ENCODE measurements around the gene CNIH3.
"Not testable (repeated sequence)": the region's sequence is repeated elsewhere in the genome, so short reads cannot be mapped to it uniquely, and the experiment has no call there.

Gene CNIH3

GRCh38 chr1:224691148-224691925, 75.2 kb downstream of the CNIH3 start:
- DNase-seq, result no peak

GRCh38 chr1:224694969-224695368, 78.9 kb downstream of the CNIH3 start:
- no peak for DNase-seq

GRCh38 chr1:224696021-224696420, 79.9 kb downstream of the CNIH3 start:
- DNase-seq, result no peak

DNA sequence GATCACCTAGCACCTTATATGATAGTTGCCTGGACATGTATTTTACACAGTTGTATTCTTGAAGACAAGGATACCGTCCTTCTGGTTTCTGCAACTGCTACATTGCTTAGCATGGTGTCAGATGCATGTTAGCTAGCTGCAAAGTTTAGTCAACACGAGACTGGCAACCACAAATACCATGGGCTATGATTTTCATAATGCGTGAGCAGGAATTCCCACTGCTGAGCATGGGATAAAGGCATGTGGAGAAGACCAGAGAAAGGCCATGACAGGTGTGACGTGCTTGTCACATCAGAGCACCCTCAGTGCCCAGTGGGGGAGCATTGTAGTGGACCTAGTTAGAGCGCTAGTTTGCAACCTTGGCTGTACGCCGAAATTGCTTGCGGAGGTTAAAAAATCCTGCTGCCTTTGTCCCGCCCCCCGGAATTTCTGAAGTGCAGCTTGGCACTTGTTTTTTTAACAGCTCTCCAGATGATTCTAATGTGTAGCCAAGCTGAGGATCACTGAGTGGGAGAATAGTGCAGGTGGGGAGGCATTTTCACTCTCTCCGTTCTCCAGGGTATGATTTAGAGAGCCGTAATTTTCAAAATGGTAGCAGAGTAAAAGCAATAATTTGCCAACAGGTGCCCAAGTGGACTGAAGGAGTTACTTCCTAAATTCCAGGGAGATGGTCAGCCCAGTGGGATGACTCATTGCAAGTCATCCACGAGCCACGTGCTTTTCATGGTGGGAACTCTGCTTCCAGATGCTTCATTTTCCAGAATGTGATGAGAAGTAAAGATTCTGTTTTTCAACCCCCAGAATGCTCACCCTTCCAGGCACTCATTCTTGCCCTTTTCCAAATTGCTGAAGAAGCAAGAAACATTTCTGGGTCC, 81.0 kb downstream of the CNIH3 start:
- DNase-seq, result no peak

GRCh38 chr1:224698015-224698451, 81.9 kb downstream of the CNIH3 start:
- no peak for DNase-seq

- no peak for DNase-seq
Measured at GRCh38 chr1:224700918-224701531, 84.9 kb downstream of the CNIH3 start.

DNA sequence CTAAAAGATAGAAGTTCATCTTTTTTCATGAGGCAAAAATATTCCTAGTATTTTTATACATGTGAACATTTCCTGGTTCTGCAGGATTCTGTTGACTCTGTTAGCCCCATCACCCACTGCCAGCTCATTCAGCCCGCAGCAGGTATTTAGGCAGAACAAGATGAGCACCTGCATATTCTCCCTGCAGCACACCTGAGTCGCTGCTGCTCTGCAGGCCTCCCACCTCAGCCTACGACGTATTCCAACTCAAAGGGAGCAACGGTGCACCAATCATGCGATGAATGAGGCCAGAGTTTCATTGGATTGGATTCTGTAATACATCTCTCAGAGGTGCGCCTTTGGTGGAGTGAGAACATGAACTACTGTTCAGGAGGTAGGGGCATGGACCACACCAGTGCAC, 87.6 kb downstream of the CNIH3 start:
- no peak for DNase-seq

GRCh38 chr1:224704107-224704735, 88.1 kb downstream of the CNIH3 start:
- no peak for DNase-seq

- DNase-seq, result no peak
Measured at GRCh38 chr1:224705578-224705977, 89.5 kb downstream of the CNIH3 start.

DNA sequence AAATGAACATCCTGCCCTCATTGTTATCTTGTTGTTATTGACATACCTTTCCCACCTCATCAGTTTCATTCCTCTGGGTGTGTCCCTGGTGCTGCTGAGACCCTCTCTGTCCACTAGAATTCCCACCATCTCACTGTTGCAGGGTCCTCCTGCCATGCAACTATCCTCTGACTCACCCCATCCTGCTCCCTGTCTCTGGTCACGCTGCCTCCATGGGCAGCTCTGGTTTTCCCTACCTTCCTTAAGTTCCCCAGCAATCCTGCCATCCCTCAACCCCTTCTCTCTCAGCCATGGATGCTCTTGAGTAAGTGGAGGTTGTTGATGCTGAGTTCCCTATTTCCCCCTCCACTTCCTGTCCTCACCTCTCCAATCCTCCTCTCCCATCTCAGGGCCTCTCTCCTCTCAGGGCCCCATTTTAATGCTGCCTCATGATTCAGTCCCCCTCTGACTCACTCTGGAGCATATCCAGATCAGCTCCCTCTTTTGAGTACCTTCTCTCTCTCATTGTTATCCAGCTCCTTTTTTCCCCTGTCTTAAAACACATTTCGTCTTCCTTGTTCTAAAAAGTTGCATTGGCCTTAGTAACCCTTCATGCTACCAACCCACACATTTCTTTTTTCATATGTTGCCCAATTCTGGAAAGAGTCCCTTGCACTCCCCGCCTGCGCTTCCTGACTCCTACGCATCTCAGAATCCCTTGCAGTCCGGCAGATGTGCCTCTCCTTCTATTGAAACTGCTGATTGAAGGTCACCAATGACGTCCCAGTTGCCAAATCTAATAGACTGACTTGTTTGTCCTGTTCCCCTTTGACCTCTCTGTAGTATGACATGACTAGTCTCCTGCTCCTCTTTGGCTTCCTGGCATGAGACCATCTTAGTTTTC, 92.0 kb downstream of the CNIH3 start:
- no peak for DNase-seq

- no peak for DNase-seq
Measured at GRCh38 chr1:224710196-224710595, 94.1 kb downstream of the CNIH3 start.

DNA sequence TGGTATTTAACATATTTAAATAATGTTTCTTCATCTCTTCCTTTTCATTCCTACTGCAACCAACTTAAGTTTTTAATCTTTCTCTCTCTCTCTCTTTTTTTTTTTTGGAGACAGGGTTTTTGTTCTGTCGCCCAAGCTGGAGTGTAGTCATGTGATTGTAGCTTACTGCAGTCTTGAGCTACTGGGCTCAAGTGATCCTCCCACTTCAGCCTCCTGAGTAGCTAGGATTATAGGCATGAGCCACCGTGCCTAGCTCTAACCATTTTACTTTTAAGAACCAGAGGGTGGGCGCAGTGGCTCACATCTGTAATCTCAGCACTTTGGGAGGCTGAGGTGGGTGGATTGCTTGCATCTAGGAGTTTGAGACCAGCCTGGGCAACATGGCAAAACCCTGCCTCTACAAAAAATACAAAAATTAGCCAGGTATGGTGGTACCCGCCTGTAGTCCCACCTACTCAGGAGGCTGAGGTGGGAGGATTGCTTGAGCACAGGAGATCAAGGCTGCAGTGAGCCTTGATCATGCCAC, 95.2 kb downstream of the CNIH3 start:
- not testable (repeated sequence) for DNase-seq

DNA sequence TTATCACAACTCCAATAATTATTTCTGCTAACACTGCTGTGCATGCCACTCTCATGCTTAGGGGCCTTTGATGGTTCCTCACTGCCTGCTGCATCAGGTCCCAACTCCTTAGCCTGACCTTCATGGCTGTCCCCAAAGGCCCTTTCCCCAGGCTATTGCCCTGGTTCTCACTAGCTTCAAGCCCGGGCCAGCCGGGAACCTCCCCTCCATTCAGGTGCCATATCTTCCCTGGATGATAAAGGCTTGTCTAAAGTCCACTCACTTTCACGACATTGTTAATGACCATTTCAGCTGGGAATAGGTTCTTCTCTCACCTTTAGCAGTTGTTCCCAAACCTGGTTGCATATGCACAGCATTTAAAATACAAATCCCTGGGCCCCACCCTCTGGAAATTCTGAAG, 95.8 kb downstream of the CNIH3 start:
- no peak for DNase-seq

DNA sequence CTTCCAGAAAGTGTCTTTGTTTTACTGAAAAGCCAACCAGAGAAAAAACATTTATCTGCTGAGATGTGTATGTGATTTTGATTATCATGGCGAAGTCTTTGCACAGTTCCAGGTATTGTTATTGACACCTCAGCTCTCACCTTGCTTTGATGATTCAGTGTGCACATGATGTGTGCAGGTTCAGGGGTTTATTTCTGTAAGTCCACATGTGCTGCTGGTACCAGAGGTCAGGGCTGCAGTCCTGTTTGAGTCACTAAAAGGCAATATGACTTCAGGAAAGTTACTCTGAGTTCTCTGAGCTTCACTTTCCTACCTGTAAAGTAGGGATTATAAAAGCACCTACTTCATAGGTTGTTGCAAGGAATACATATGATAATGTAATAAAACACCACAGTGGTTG, 97.1 kb downstream of the CNIH3 start:
- DNase-seq, result no peak

GRCh38 chr1:224714553-224714952, 98.4 kb downstream of the CNIH3 start:
- no peak for DNase-seq

- DNase-seq, result no peak
Measured at GRCh38 chr1:224718470-224719053, 102.4 kb downstream of the CNIH3 start.

- DNase-seq, result no peak
Measured at GRCh38 chr1:224719716-224720115, 103.6 kb downstream of the CNIH3 start.

DNA sequence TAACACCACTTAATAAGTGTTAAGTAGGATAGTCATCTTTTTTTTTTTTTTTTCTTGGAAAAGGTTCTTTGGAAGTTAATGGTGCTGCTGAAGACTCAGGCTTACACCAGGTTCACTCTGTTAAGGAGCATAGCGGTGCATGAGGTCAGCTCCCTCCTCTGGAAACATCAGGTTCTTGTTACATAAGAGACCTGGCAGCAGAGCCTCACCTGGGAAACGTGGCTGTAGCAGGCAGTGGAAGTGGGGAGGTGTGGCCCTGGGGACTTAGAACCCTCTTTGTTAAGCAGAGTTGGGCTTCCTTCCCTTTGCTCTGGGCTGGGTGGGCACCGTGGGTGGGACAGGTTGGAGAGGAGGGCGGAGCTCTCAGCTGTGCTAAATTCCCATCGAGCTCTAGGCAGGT, 104.1 kb downstream of the CNIH3 start:
- no peak for DNase-seq

DNA sequence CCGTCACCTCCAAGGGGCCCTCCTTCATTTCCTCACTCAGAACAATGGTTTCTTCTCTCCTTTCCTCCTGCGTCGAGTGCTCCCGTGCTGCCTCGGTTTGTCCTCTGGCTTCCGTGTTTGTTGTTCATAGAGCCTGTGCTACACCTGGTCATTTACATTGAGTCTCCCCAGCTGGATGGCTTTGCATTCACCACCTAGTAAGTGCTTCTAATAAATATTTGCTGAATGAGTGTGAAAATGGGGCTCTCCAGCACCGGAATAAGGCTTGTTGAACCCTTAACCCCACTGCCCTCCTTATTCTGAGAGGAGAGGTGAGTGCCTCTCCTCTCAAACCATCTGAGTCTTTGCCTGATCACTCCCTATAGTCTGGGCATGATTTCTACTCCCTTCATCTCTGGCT, 104.9 kb downstream of the CNIH3 start:
- no peak for DNase-seq

- no peak for DNase-seq
Measured at GRCh38 chr1:224722838-224723237, 106.7 kb downstream of the CNIH3 start.

DNA sequence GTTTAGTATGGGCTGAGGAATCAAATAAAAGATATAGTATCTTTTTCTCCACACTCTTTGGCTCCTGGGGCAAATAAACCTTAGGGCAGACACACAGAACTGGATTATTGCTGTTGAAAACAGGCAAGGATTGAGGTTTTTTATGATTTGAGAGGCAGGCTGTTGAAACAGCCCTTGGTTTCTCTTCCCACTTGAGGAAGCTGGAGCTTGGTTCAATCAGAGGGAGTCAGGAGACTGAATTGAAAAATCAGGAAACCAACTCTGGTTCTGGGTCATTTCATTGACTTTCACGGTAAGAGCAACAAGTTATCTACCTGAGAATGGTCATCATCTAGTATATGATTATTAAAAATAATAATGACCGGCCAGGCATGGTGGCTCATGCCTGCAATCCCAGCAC, 108.4 kb downstream of the CNIH3 start:
- DNase-seq, result no peak

All from effector CD8-positive, alpha-beta T cell (primary cell).